ENCODE measurements around the gene RNF114.
"Not testable (repeated sequence)": the region's sequence is repeated elsewhere in the genome, so short reads cannot be mapped to it uniquely, and the experiment has no call there.

The RNF114 gene

DNA sequence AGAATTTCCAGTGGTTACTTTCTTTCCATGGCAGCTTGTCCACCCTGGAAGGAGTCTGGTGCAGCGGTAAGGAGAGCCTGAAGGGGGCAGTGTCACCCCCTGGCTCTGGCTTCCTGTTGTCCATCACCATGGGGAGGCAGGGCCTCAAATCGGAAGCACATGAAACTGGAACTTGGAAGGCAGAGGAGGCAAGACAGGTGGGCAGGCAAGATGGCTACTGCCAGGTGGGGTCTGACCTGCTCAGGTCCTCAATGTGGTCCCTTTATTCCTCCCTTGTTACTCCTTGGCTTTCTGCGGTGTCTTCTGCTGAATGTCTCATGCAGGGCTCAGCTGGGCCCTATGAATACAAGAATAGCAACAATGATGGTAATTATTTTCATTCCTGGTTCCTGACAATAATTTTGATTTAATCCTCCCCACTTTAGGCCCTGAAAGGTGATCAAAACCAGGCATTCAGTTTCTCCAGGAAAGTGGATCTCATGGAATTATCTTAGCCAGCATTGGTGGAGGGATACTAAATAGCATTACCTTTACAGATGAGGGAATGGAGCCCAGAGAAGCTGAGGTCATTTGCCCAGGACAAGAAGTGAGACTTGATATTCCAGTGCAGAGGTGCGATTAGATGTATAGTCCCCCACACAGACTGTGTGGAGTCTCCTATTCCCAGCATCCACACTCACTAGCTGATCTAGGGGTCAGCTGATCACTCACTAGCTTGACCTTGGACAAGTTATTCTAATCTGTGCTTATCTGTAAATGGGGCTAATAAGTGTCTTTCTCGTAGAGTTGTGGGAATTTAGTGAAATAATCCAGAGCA lies 29.0 kb downstream of the RNF114 start:
- DNase-seq (ENCODE audit: low spot score), result peak; percentile 61

- DNase-seq (ENCODE audit: low spot score), result no peak
Measured at GRCh38 chr20:49965781-49966305, 29.6 kb downstream of the RNF114 start.

DNA sequence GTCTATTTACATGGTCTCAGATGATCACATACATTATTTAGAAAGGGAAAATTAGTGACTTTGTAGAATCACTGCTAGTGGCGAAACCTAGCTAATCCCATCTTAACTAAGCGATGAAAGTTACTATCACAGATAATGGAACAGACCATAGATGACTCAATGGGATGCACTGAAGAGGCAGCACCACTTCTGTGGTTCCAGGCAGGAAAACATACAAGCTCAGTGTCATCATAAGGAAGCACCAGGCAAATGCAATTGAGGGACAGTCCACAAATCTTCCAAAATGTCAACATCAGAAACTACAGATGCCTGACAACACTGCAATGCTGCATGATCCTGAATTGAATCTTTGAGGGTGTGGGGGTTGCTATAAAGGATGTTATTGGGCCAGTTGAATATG lies 30.7 kb downstream of the RNF114 start:
- no peak for DNase-seq (ENCODE audit: low spot score)

GRCh38 chr20:49969234-49969633 lies 33.0 kb downstream of the RNF114 start:
- no peak for DNase-seq (ENCODE audit: low spot score)

DNA sequence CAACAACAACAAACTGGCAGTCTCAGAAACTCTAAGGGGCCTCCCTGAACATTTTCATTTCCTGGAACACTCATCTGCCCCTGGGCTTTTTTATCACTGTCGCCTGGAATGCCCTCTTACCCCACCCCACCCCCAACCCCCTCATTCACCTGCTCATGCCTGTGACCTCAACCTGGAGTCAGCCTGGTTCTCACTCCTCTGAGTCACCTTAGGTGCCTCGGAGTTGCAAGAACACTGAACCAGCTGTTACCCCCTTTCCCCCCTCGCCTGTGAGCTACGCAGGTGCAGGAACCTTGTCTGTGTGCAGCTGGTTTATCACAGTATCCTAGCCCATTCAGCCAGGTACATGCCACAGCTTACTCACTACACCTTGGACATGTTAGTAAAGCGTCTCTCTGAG lies 33.7 kb downstream of the RNF114 start:
- DNase-seq (ENCODE audit: low spot score), result no peak

- DNase-seq (ENCODE audit: low spot score), result no peak
Measured at GRCh38 chr20:49970498-49970897, 34.3 kb downstream of the RNF114 start.

- DNase-seq (ENCODE audit: low spot score), result no peak
Measured at GRCh38 chr20:49973981-49974380, 37.8 kb downstream of the RNF114 start.

DNA sequence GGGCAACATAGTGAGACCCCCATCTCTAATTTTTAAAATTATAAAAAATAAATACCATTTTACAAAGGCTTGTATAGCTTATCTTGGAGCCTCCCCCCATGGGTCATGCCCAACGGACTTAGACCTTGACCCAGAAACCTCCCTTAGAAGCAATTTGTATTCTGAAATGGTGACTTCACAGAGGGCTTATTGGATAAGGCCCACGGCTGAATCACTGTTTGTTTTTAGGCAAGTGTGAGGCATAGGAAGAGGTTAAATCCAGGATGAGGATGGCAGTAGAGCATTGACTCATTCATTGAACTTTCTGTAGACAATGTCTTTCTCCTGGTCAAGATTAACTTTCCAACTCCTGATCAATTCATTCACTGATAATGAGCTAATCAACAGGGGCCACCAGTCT lies 40.3 kb downstream of the RNF114 start:
- no peak for DNase-seq (ENCODE audit: low spot score)

DNA sequence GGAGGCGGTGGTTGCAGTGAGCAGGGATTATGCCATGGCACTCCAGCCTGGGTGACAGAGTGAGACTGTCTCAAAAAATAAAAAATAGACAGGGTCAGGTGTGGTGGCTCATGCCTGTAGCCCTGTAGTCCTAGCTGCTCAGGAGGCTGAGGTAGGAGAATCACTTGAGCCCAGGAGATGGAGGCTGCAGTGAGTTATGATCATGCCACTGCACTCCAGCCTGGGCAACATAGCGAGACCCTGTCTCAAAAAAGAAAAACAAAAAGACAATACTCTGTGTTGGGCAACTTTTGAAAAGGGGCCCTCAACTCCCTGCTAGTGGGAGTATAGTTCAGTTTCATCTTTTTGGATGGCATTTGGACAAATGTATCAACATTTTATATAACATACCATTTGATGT lies 41.5 kb downstream of the RNF114 start:
- not testable (repeated sequence) for DNase-seq (ENCODE audit: low spot score)

GRCh38 chr20:49978685-49979029 lies 42.5 kb downstream of the RNF114 start:
- DNase-seq (ENCODE audit: low spot score), result no peak

- DNase-seq (ENCODE audit: low spot score), result peak; percentile 81
Measured at GRCh38 chr20:49979030-49979832, 43.0 kb downstream of the RNF114 start.

DNA sequence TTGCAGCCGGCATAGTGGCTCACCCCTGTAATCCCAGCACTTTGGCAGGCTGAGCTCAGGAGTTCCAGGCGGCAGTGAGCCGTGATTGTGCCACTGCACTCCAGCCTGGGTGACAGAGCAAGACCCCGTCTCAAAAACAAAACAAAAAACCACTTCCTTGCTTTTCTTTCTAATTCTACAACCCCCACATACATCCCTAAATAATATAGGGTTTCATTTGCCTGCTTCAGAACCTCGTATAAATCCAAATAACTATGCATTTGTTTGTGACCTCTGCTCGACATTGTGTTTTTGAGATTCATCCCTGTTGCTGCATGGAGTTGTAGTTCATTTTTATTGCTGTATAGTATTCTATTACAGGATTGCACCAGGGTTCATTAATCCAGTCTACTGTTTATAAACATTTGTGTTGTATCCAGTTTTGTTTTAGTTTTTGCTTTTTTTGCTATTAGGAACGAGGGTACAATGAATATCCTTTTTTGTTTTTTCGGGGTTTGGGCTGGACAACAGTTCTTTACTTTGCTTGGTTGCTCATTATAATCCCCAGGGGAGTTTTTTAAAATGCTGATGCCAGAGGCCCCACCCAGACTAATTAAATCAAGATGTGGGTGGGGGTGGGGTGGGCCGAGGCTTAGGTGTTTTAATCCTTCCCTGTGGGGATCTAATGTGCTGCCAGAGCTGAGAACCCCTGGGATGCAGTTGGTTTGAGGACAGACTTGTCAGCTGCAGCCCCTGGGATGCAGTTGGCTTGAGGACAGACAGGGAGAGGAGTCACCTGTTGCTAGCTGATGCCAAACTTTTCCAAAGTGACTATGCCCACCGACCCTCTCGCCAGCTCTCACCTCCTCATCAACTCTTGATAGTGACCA lies 44.2 kb downstream of the RNF114 start:
- DNase-seq (ENCODE audit: low spot score), result no peak

DNA sequence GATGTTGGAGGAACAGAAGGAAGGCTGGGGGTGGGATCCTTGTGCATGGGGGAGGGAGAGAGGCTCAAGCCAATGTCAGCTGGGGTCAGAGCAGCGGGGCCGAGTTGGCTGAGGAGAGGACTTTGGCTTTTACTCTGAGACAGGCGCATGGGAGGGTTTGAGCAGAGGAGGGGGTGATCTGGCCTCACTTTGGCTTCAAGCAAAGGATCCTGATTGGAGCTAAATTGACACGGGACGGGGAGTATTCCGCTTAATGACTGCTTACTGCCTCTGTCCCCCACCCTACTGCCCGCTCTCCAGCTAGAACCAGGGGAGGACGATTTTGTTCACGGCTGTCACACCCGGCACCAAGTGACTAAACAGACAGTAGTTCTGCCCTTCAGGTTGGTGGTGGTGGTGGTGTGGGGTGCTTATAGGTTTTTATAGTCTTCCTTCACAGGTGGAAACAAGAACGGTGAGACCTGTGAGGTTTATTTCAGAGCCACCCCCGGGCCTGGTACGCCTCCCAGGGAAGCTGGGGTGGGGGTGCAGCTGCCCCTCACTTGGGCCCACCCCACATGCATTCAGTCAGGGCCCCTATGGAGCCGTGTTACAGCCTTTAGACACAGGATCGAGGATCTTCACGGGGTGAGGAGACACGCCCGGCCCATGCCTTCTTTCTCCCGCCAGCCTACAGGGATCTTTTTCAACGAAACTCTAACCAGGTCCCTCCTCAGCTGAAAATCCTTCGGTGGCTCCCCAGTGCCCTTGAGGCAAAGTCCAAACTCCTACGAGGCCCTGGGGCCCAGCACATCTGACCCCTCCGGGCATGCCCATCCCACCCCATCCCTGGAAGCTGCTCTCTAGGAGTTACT lies 45.2 kb downstream of the RNF114 start:
- DNase-seq (ENCODE audit: low spot score), result no peak

DNA sequence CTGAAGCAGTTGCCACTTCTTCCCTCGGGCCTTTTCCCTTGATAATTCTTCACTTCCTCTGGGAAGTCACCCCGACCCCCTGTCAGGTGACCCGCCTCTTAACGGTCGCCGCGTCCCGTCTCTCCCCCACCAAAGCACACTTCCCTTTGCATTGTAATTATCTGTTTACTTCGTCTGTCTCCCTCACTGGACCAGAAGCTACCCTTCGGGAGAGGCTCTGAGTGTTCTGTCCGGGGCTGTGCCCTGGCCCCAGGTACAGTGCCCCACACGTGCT lies 45.8 kb downstream of the RNF114 start:
- no peak for DNase-seq (ENCODE audit: low spot score)

DNA sequence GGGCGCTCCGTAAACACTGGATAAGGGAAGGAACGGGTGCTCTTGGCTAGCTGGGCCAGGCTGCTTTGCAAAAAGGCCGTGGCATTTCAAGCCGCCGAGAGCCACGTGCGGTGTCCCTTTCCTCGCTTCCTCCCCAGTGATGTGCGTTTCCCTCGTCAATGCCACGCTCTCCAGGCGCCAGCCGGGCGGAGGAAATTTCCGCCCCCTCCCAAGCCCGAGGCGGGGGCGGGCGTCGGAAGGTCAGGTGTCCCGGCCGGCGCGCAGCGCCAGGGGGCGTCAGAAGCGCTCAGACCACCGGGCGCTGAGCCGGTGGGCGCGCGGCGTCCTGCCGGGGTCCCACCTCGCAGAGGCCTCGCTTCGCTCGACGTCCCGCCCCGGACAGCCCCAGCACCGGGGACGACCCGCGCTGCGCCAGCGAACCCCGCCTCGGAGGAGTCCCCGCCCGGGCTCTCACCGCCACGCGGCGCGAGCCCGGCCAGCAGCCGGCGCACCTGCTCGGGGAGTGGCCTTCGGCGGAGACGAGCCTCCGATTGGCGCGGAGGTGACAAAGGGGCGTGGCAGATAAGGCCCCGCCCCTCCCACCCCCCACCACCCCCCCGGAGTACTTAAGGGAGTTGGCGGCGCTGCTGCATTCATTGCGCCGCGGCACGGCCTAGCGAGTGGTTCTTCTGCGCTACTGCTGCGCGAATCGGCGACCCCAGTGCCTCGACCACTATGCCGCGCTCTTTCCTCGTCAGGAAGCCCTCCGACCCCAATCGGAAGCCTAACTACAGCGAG lies 46.3 kb downstream of the RNF114 start, which contains the start of gene SNAI1:
Gene SNAI1, plus strand, starts transcription at position 635 of the 777 bp plus-strand sequence. Its CDS starts 80 bp downstream, at position 715.
- peak; percentile 96 for DNase-seq (ENCODE audit: low spot score)

GRCh38 chr20:49983123-49983847 lies 47.1 kb downstream of the RNF114 start:
- no peak for DNase-seq (ENCODE audit: low spot score)

- no peak for DNase-seq (ENCODE audit: low spot score)
Measured at GRCh38 chr20:49983848-49984408, 47.7 kb downstream of the RNF114 start.

GRCh38 chr20:49984426-49985153 lies 48.4 kb downstream of the RNF114 start:
- no peak for DNase-seq (ENCODE audit: low spot score)

Measured in SK-N-DZ (cell line).